ENCODE measurements around the gene SLC26A1.

The SLC26A1 gene

DNA sequence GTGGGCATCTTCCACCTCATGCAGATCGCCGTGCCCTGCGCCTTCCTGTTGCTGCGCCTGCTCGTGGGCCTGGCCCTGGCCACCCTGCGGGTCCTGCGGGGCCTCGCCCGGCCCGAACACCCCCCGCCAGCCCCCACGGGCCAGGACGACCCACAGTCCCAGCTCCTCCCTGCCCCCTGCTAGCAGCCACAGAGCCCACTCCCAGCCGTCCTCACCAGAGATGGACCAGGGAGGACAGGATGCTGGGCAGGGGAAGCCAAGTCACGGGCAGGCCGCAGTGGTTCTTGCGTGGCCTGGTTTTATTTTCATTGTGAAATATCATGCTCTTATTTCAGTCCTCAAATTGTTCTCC lies 34.9 kb downstream of the SLC26A1 start:
- H3K27ac Mint-ChIP-seq: no peak overlapping the region
- H3K4me1 Mint-ChIP-seq: no peaks in the 10 kb centered on the region
- H3K36me3 Mint-ChIP-seq (ENCODE audit: low read depth): peaks cover 12% of the 10 kb centered on the region
- H3K27me3 Mint-ChIP-seq (ENCODE audit: low read depth): no peaks in the 10 kb centered on the region
- H3K4me3 Mint-ChIP-seq: no peak overlapping the region
- no peaks in the 10 kb centered on the region for H3K9me3 Mint-ChIP-seq
- no peak for TF ChIP-seq CTCF (IDR thresholded peaks at IDR 0.05; ENCODE audit: unreplicated experiment in 3 of 3)

DNA sequence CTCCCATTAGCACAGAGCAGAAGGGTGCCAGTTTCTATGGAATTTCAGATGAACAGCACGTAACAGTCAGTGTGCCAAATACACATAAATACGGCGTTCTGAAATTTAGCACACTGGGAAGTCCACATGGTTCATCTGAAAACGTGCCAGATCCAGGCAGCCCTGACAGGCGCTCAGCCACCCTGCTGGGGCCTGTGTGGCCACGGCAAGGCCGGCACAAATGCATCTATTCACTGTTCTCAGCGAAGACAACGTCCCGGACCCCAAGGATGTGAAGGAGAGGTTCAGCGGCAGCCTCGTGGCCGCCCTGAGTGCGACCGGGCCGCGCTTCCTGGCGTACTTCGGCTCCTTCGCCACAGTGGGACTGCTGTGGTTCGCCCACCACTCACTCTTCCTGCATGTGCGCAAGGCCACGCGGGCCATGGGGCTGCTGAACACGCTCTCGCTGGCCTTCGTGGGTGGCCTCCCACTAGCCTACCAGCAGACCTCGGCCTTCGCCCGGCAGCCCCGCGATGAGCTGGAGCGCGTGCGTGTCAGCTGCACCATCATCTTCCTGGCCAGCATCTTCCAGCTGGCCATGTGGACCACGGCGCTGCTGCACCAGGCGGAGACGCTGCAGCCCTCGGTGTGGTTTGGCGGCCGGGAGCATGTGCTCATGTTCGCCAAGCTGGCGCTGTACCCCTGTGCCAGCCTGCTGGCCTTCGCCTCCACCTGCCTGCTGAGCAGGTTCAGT lies 35.5 kb downstream of the SLC26A1 start:
- Mint-ChIP-seq H3K4me3 (no peak overlapping the region), H3K27ac (no peak overlapping the region), H3K9me3 (no peaks in the 10 kb centered on the region)

GRCh38 chr4:957231-957580 lies 36.0 kb downstream of the SLC26A1 start:
- TF ChIP-seq CTCF (IDR thresholded peaks at IDR 0.05; ENCODE audit: unreplicated experiment in 3 of 3): no peak
- no peaks in the 10 kb centered on the region for H3K27me3 Mint-ChIP-seq (ENCODE audit: low read depth)
- H3K4me3 Mint-ChIP-seq: no peak overlapping the region
- H3K4me1 Mint-ChIP-seq: no peaks in the 10 kb centered on the region
- no peak overlapping the region for H3K27ac Mint-ChIP-seq
- no peaks in the 10 kb centered on the region for H3K9me3 Mint-ChIP-seq
- peaks cover 12% of the 10 kb centered on the region for H3K36me3 Mint-ChIP-seq (ENCODE audit: low read depth)

More for the DNA sequence above, 35.5 kb downstream of the SLC26A1 start:
- no peak for TF ChIP-seq CTCF (IDR thresholded peaks at IDR 0.05; ENCODE audit: unreplicated experiment in 3 of 3)
- Mint-ChIP-seq H3K4me1 (no peaks in the 10 kb centered on the region), H3K36me3 (ENCODE audit: low read depth) (peaks cover 12% of the 10 kb centered on the region), H3K27me3 (ENCODE audit: low read depth) (no peaks in the 10 kb centered on the region)

DNA sequence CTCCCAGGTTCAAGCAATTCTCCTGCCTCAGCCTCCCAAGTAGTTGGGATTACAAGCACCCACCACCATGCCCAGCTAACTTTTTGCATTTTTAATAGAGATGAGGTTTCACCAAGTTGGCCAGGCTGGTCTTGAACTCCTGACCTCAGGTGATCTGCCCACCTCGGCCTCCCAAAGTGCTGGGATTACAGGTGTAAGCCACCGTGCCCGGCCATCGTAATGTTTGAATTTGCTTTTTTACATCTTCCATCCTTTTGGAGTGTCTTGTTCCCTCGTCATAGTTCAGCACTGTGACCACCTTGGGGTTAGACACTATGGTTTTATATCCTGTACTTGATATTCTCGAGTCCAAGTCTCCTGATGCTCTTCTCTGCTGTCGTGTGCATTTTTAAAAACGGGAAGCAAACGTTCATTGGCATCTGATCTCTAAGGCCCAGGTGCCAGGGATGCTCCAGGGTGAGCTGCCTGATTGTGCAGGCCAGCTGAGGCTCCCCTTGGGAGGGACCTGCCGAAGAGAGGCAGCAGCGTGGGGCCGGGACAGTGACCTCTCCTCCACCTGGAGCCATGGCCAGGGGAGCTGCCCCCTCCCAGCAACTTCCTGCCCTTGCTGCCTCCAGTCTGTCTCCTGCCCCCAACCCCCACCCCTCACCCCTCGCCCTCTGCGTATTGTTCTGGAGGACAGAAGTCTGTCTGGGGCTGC lies 36.5 kb downstream of the SLC26A1 start:
- Mint-ChIP-seq H3K4me3 (no peak overlapping the region), H3K27me3 (ENCODE audit: low read depth) (no peaks in the 10 kb centered on the region), H3K27ac (no peak overlapping the region), H3K36me3 (ENCODE audit: low read depth) (peaks cover 12% of the 10 kb centered on the region), H3K4me1 (no peaks in the 10 kb centered on the region), H3K9me3 (no peaks in the 10 kb centered on the region)
- no peak for TF ChIP-seq CTCF (IDR thresholded peaks at IDR 0.05; ENCODE audit: unreplicated experiment in 3 of 3)

- Mint-ChIP-seq H3K4me3 (no peak overlapping the region), H3K27me3 (ENCODE audit: low read depth) (no peaks in the 10 kb centered on the region), H3K4me1 (peaks cover 2% of the 10 kb centered on the region), H3K27ac (no peak overlapping the region), H3K9me3 (no peaks in the 10 kb centered on the region), H3K36me3 (ENCODE audit: low read depth) (peaks cover 12% of the 10 kb centered on the region)
- no peak for TF ChIP-seq CTCF (IDR thresholded peaks at IDR 0.05; ENCODE audit: unreplicated experiment in 3 of 3)
These were observed 37.2 kb downstream of the SLC26A1 start for GRCh38 chr4:955931-956381.

Data from nephron (organoid).